Activated T-cell treated with anti-CD3 and anti-CD28 coated beads, Interleukin-2, amount 50 U/mL, for 72 hours (primary cell): Measurements from ENCODE around the gene CEP85L. TPM values are rescaled to one million over a fixed set of nuclear protein-coding genes. Genes with fewer than 3 reads are reported as not detected.

Experiments used
- ATAC-seq, 2 donors: fragments of 150-1000 bp; cut with Tn5 transposase; replicated peaks in 1 of 2; 2 replicates each; pipeline ENCODE4 v1.10.0; 2021; ENCODE audit warnings: moderate library complexity in 2 of 2, mild to moderate bottlenecking in 1 of 2
- DNase-seq, 2 donors: peaks; one replicate each; pipeline ENCODE4 v3.0.0; 2021 to 2022; ENCODE audit warnings: mixed read lengths in 1 of 2
- H3K27ac Mint-ChIP-seq: one replicate; pipeline ENCODE4 v1.8.0; 2022; ENCODE audit warnings: mild to moderate bottlenecking, moderate library complexity, mixed read lengths
- H3K27me3 Mint-ChIP-seq: one replicate; pipeline ENCODE4 v1.8.0; 2022; ENCODE audit warnings: low read depth, mixed read lengths
- H3K36me3 Mint-ChIP-seq, 2 donors: one replicate each; pipeline ENCODE4 v1.8.0; 2022; ENCODE audit warnings: mixed read lengths in 2 of 2, mild to moderate bottlenecking in 1 of 2; ENCODE audit not compliant: insufficient read depth in 2 of 2
- H3K4me1 Mint-ChIP-seq: one replicate; pipeline ENCODE4 v1.8.0; 2022; ENCODE audit warnings: low read depth, mixed read lengths
- H3K4me3 Mint-ChIP-seq, 2 donors: one replicate each; pipeline ENCODE4 v1.8.0; 2022; ENCODE audit warnings: mild to moderate bottlenecking in 2 of 2, mixed read lengths in 2 of 2, moderate library complexity in 2 of 2
- H3K9me3 Mint-ChIP-seq, 2 donors: one replicate each; pipeline ENCODE4 v1.8.0; 2022; ENCODE audit warnings: mixed read lengths in 2 of 2
- total RNA-seq, 2 donors: library from RNA; stranded (reverse); gene quantifications; one replicate each; pipeline ENCODE4 v1.2.3, GENCODE V29; 2022

Gene CEP85L
- total RNA-seq, 2 donors from 2014 or later, result 32.4 to 44.7 TPM

DNA sequence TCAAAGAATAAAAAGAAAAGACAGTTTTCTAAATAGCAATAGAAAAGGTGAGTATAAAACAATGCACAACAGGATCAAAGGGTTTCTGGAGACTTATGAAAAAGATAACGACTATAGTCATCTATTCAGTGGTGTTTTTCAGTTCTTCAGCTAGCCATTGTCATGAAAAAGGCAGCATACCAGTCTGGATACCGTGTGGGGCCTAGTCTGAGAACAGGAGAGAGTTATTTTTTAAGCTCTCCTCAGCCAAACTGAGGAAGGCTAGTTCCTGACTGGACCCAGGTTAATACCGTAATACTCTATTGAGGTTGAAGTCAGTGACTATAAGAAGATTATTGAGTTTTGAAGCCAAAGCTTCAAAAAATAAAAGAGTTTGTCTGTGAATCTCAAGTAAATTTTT is 53.8 kb downstream of the CEP85L start:
- Mint-ChIP-seq H3K27me3 (no peaks in the 10 kb centered on the region), H3K4me1 (peaks cover 29% of the 10 kb centered on the region), H3K9me3 (peaks cover 3 to 5% of the 10 kb centered on the region in 2 donors), H3K36me3 (peaks cover 1 to 16% of the 10 kb centered on the region in 2 donors), H3K27ac (no peak overlapping the region), H3K4me3 (no peak overlapping the region)
- ATAC-seq (no peak), DNase-seq (no peak)

DNA sequence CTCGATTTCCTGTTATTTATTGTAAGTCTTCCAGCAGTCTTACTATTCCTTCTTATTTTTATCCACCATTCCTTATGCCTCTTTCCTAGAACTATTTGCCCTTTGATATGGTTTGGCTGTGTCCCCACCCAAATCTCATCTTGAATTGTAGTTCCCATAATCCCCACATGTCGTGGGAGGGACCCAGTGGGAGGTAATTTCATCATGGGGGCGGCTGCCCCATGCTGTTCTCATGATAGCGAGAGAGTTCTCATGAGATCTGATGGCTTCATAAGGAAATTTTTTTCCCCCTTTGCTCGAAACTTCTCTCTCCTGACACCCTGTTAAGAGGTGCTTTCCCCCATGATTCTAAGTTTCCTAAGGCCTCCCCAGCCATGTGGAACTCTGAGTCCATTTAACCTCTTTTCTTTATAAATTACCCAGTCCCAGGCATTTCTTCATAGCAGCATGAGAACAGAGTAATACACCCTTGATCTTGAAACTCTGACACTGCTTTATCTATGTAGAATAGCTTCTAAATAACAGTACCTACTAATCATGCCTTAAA is 54.5 kb downstream of the CEP85L start:
- Mint-ChIP-seq H3K27me3 (no peaks in the 10 kb centered on the region), H3K36me3 (peaks cover 1 to 16% of the 10 kb centered on the region in 2 donors), H3K4me3 (no peak overlapping the region), H3K4me1 (peaks cover 29% of the 10 kb centered on the region), H3K9me3 (peaks cover 3 to 5% of the 10 kb centered on the region in 2 donors), H3K27ac (peak overlapping the region; percentile 82)
- ATAC-seq, result no peak
- DNase-seq, result no peak

DNA sequence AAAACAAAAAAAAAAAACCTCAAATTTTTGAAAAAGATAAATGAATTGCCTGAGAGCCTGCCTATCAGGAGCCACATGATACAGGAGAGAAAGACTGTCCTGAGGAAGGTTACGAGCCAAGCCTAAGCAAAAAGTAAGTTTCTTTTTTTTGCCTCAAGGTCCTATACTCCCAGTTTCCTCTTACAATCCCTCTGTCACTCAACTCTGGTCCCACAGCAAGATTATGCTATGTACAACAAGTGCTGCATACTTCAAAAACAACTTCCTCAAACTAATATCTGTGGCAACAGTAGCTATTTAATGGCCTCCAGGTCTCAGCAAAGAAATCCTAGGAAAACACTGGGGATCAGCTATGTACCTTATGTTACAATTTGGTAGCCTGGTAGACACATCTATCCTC is 56.5 kb downstream of the CEP85L start:
- Mint-ChIP-seq H3K4me3 (no peak overlapping the region), H3K27me3 (no peaks in the 10 kb centered on the region), H3K4me1 (peaks cover 29% of the 10 kb centered on the region), H3K9me3 (peaks cover 3 to 5% of the 10 kb centered on the region in 2 donors), H3K27ac (no peak overlapping the region), H3K36me3 (peaks cover 3 to 21% of the 10 kb centered on the region in 2 donors)
- DNase-seq, result no peak
- ATAC-seq, result no peak

DNA sequence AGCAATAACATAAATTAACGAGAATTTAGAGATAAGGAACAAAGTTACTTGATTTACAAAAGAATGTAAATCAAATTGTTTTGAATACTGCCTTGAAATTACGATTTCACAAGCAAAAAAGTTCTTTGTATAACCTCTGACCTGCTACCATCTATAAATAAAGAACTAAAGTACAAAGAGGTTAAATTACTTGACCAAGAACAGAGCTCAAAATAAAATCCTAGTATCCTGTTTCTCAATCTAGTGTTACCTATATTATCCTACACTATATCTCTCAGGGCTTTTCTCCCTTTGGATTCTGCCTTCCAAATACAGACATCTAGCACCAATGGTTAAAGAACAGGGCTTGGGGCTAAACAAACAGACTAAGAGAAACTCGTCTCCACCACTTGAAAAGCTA is 59.5 kb downstream of the CEP85L start:
- no peak overlapping the region for H3K27ac Mint-ChIP-seq
- peaks cover 0 to 3% of the 10 kb centered on the region in 2 donors for H3K9me3 Mint-ChIP-seq
- no peak for ATAC-seq
- peaks cover 1 to 17% of the 10 kb centered on the region in 2 donors for H3K36me3 Mint-ChIP-seq
- H3K4me1 Mint-ChIP-seq, result peaks cover 13% of the 10 kb centered on the region
- H3K27me3 Mint-ChIP-seq, result no peaks in the 10 kb centered on the region
- H3K4me3 Mint-ChIP-seq, result no peak overlapping the region
- DNase-seq, result no peak

DNA sequence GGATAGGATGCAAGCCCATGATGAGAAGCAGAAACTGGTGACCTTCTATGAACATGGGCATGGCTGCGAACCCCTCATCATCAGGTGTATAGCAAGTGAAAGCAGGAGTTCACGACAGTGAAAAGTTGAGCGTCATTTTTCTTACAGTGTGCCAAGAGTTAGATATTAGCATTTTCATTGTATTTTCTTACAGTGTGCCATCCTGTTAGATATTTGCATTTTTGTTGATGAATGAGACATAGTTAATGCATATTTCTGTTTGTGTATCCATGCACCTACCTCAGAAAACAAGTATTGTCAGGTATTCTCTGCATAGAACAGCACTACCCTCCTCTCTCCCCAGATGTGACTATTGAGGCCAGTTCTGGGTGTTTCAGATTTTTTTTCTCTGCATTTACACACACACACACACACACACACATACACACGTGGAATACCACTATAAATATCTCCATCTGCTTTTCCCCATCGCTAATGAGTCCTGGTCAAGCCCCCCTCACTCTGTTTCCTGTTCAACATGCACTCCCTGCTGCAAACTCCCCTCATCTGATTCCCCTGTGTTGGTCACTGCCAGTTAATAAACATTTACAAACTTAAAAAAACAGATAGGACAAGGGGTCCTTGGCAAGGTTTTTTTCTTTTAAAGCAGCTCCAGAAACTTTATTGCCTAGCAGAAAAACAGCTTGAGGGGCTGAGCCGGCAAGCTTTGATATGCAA is 61.6 kb downstream of the CEP85L start:
- DNase-seq (no peak), ATAC-seq (no peak)
- no peak overlapping the region for H3K4me3 Mint-ChIP-seq
- H3K27me3 Mint-ChIP-seq, result no peaks in the 10 kb centered on the region
- peaks cover 16% of the 10 kb centered on the region for H3K4me1 Mint-ChIP-seq
- no peaks in the 10 kb centered on the region for H3K9me3 Mint-ChIP-seq
- peaks cover 1 to 16% of the 10 kb centered on the region in 2 donors for H3K36me3 Mint-ChIP-seq
- H3K27ac Mint-ChIP-seq, result no peak overlapping the region

DNA sequence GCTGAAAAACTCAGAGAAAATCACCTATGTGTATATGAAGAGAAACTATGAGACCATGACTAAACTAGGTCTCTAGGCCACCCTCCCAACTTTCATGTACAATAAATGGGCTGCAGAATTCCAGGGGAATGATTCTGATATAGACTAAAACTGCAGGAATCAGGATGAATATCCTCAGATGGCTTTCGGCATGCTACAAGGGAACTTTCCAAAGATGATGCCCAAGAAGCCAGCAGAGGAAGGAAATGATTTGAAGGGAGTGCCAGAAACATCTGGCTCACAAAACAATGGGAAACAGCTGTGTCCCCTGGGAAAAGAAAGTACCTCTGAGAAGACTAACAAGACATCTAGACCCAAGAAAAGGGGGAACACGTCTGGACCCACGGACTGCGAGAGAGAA is 62.2 kb downstream of the CEP85L start:
- no peak overlapping the region for H3K4me3 Mint-ChIP-seq
- ATAC-seq (no peak), DNase-seq (no peak)
- no peaks in the 10 kb centered on the region for H3K27me3 Mint-ChIP-seq
- peaks cover 16% of the 10 kb centered on the region for H3K4me1 Mint-ChIP-seq
- H3K9me3 Mint-ChIP-seq, result no peaks in the 10 kb centered on the region
- no peak overlapping the region for H3K27ac Mint-ChIP-seq
- H3K36me3 Mint-ChIP-seq, result peaks cover 1 to 16% of the 10 kb centered on the region in 2 donors

DNA sequence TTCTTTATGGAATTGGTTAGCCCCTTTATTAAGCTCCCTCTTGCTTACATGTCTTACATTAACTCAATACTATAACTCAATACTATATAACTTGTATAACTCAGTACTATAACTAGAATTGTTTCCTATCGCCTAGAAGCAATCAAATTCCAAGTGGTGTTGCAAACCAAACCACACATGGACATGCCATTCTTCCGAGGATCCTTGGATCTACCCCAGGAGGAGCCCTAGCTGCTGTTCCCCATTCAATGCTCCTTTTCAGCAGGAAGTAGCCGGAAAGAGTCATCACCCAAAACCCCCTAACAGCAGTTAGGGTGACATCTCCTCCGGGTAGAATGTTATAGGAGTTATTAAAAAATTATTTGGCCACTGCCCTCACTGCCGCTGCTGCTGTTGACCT is 62.8 kb downstream of the CEP85L start:
- Mint-ChIP-seq H3K4me3 (no peak overlapping the region), H3K36me3 (peaks cover 1 to 11% of the 10 kb centered on the region in 2 donors), H3K27ac (no peak overlapping the region), H3K4me1 (peaks cover 11% of the 10 kb centered on the region), H3K9me3 (no peaks in the 10 kb centered on the region), H3K27me3 (no peaks in the 10 kb centered on the region)
- DNase-seq (no peak), ATAC-seq (no peak)

DNA sequence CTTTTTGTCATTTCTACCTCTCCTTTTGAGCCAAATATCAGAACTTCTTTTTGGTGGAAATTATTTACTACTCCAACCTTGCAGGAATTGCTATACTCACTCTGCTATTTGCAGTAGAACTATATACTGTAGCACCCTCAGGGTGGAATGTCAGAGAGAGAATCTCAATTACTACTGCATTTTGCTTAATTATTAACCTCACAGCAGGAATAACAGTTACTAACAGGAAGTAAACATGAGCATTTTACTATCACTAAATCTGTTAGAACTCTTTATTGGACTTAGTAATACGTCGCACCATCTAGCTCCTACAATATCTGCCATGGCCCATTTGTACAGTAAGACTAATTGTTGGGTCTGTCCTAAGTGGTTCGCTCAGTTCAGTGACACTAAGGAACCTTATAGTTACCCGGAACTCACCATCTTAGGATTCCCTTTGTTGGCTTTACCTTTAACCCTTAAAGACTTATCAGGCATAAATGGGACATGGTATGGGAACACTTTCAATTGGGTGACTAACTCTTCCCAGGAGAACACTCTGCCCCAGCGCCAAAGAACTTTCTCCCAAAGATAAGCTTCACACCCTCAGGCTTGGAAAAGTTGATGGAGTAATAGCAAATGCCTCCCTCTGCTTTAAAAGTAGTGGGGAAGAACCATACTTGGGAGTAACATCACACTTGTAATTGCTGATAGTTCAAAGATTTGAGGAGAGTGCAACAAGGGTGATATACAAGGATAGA is 64.5 kb downstream of the CEP85L start:
- no peaks in the 10 kb centered on the region for H3K9me3 Mint-ChIP-seq
- H3K27me3 Mint-ChIP-seq, result no peaks in the 10 kb centered on the region
- ATAC-seq (no peak), DNase-seq (no peak)
- H3K4me3 Mint-ChIP-seq, result no peak overlapping the region
- peaks cover 1 to 10% of the 10 kb centered on the region in 2 donors for H3K36me3 Mint-ChIP-seq
- peak overlapping the region; percentile 31 for H3K27ac Mint-ChIP-seq
- H3K4me1 Mint-ChIP-seq, result peaks cover 10% of the 10 kb centered on the region

DNA sequence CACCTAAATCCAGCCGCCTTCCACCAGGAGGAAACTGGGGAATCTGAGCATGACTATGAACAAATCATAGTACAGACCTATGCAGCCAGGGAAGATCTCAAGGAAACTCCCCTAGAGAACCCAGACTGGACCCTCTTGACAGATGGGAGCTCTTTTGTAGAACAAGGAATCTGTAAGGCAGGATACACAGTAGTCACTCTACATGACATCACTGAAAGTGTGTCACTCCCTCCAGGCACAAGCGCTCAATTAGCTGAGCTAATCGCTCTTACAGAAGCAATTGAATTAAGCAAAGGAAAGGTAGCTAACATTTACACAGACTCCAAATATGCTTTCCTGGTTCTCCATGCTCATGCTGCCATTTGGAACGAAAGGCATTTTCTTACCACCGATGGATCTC is 66.5 kb downstream of the CEP85L start:
- Mint-ChIP-seq H3K36me3 (peaks cover 8 to 22% of the 10 kb centered on the region in 2 donors), H3K4me1 (peaks cover 10% of the 10 kb centered on the region), H3K27ac (peak overlapping the region; percentile 15), H3K27me3 (no peaks in the 10 kb centered on the region), H3K9me3 (peaks cover 4 to 8% of the 10 kb centered on the region in 2 donors), H3K4me3 (no peak overlapping the region)
- DNase-seq (no peak), ATAC-seq (no peak)

DNA sequence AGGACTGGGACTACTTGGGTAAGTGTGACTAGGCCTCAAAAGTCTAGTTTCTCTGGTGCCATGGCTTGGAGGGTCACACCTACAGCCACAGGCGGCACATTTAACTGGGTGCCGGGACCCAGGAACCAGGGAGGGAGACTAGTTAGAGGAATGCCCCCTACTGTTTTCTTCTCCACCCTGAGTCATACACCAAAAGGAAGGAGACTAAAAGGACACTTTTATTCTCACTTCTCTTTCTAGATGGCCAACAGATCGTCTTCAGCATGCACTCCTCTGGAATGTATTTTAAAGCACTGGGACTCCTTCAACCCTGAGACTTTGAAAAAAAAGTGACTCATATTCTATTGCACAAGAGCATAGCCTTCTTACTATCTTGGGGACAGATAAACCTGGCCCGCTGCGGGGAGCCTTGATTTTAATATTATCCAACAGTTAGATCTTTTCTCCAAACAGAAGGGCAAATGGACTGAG is 69.9 kb downstream of the CEP85L start:
- Mint-ChIP-seq H3K4me1 (peaks cover 6% of the 10 kb centered on the region), H3K36me3 (peaks cover 23 to 51% of the 10 kb centered on the region in 2 donors), H3K9me3 (peaks cover 9 to 15% of the 10 kb centered on the region in 2 donors), H3K27me3 (no peaks in the 10 kb centered on the region), H3K27ac (no peak overlapping the region), H3K4me3 (no peak overlapping the region)
- ATAC-seq (no peak), DNase-seq (no peak)

DNA sequence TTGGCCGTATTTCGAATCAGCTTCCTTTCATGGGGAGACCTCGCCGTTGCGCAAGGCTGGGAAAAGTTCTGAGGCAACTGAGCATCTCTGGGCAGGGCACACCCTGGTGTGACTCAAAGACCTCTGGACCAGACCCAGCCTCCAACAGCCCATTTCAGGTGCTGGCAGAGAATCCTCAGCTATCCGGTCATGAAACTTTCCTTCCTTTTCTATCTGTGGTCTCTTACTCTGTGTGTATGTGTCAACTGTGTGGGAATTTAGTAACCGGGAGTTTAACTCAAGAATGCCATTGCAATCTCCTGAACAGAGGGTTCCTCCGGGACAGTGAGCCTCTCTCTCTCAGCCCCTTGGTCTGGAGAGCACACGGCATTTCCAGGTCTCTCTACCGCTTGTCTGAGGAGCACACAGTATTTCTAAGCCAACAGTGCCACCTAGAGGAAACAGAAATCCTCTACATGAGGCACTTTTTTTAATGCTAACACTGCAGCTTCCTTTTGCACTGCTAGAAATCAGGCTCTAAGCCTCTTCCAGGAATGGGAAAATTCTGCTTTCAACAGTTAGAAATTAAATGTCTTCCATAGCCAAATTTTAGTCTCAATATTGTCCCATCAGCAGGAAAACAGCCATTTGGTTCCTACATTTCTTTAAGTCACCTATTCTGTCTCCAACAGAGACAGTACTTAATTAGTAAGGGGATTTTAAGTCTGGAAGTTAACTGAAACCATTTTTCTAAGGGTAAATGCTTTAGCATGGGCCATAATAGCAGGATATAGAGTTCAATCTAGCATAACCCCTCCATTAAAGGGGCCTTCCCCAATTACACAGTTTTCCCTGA is 70.6 kb downstream of the CEP85L start:
- H3K4me1 Mint-ChIP-seq, result no peaks in the 10 kb centered on the region
- no peak overlapping the region for H3K4me3 Mint-ChIP-seq
- DNase-seq (peak in 1 of 2 donors; percentile 21), ATAC-seq (peak; percentile 50 to 55)
- H3K27me3 Mint-ChIP-seq, result no peaks in the 10 kb centered on the region
- peaks cover 11 to 22% of the 10 kb centered on the region in 2 donors for H3K9me3 Mint-ChIP-seq
- peak overlapping the region; percentile 3 for H3K27ac Mint-ChIP-seq
- H3K36me3 Mint-ChIP-seq, result peaks cover 31 to 56% of the 10 kb centered on the region in 2 donors

DNA sequence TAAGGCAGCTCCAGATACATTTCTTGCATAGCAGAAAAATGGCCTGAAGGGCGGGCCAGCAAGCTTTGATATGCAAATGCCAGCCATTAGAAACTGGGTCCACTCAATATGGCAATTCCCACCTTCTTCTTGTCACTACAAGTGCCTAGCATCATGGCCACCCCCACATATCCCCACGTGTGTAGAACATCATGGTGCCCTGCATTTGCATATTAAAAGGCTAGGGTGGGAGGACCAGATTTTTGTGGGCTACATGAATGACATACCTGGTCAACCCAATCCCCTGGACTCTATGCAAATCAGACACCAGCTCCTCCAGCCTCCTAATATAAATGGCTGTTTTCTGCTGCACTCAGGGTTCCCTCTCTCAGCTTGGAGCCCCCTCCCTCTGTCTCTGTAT is 71.6 kb downstream of the CEP85L start:
- H3K9me3 Mint-ChIP-seq, result peaks cover 13 to 27% of the 10 kb centered on the region in 2 donors
- ATAC-seq (no peak), DNase-seq (no peak)
- peaks cover 37 to 66% of the 10 kb centered on the region in 2 donors for H3K36me3 Mint-ChIP-seq
- H3K27me3 Mint-ChIP-seq, result no peaks in the 10 kb centered on the region
- no peaks in the 10 kb centered on the region for H3K4me1 Mint-ChIP-seq
- peak overlapping the region; percentile 73 for H3K27ac Mint-ChIP-seq
- no peak overlapping the region for H3K4me3 Mint-ChIP-seq
